GM23248 (cell line): ENCODE measurements around the gene CYREN.

Experiments
- EZH2 ChIP-seq: fragments of 200-600 bp; sonication (generic); IDR thresholded peaks from 2 replicates; pipeline ENCODE4 v1.6.1; 2018; ENCODE audit warnings: antibody characterized with exemption, mild to moderate bottlenecking; ENCODE audit not compliant: insufficient read depth, poor library complexity, severe bottlenecking
- EZH2phosphoT487 ChIP-seq: fragments of 200-600 bp; sonication (generic); IDR thresholded peaks from 2 replicates; pipeline ENCODE4 v1.6.1; 2018; ENCODE audit warnings: antibody characterized with exemption, moderate library complexity, mild to moderate bottlenecking, low read depth; ENCODE audit not compliant: insufficient read depth

DNA sequence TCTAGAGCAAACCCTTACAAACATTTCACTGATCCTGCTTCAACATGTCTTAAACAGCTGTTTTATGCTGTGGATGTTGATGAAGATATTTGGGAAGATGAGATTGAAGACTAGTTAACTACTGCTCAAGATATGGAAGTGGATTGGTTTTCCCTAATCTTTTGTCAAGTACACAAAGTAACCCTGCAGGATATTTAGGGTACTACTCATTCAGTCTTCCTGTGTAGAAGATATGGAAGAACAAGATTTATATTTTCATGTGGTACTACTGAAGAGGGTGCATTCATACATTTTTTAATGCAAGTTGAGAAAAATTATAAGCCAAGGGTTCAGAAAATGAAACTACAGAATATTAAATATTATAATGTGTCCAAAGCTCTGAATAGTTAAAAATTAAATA, 40.9 kb downstream of the CYREN start:
- TF ChIP-seq EZH2, result no peak
- TF ChIP-seq EZH2phosphoT487, result no peak
